GM18505 (cell line): Measurements from ENCODE around the gene MAGI2.

Source experiments
- ATAC-seq: cut with Tn5 transposase; IDR thresholded peaks from one replicate; pipeline ENCODE4 v1.9.1; 2021; ENCODE audit not compliant: unreplicated experiment
- POLR2A ChIP-seq: IDR thresholded peaks from 4 replicates; pipeline ENCODE4 v1.6.1; 2011; ENCODE audit warnings: borderline replicate concordance; ENCODE audit not compliant: insufficient read depth, insufficient read length; ENCODE audit errors: extremely low read depth

Gene MAGI2

DNA sequence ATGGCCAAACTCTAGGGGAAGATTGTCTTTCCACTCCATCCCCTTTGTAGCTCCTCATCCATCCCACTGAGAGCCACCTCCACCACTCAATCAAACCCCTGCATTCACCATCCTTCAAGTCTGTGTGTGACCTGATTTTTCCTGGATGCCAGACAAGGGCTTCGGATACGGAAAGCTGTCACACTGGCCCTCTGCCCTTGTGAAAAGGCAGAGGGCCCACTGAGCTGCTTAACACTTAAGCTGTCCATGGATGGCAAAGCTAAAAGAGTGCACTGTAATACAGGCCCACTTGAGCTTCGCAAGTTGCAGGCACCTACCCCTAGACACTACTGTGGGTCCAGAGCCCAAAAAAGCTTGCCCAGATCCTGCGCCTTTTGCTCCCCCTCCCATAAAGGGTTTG lies 237.2 kb downstream of the MAGI2 start:
- no peak for TF ChIP-seq POLR2A
- no peak for ATAC-seq

GRCh38 chr7:79212334-79212733 lies 241.1 kb downstream of the MAGI2 start:
- ATAC-seq: no peak
- no peak for TF ChIP-seq POLR2A

GRCh38 chr7:79211724-79212123 lies 241.7 kb downstream of the MAGI2 start:
- no peak for ATAC-seq
- no peak for TF ChIP-seq POLR2A

- ATAC-seq: no peak
- TF ChIP-seq POLR2A: no peak
These were observed 253.5 kb downstream of the MAGI2 start for GRCh38 chr7:79199961-79200360.

DNA sequence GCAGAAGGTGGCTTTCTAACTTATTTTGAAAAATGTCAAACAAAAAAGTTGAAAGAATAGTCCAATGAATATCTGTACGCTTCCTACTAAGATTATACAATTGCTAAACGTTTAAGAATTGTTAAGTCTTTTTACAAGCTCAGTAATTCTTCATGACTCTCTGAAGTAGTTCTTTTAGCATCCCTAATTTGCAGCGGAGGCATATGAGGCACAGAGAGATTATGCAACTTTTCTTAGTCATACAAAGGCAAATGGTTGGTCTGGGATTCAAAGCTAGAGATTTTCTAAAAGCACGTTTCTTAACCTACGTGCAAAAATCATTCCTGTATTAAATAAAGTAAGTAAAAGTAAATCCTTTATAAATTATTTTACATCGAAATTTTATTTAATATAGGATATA lies 254.2 kb downstream of the MAGI2 start:
- no peak for ATAC-seq
- no peak for TF ChIP-seq POLR2A

GRCh38 chr7:79185605-79186004 lies 267.9 kb downstream of the MAGI2 start:
- TF ChIP-seq POLR2A: no peak
- ATAC-seq: no peak

GRCh38 chr7:79182283-79182682 lies 271.2 kb downstream of the MAGI2 start:
- TF ChIP-seq POLR2A: no peak
- ATAC-seq: no peak

GRCh38 chr7:79180533-79180932 lies 272.9 kb downstream of the MAGI2 start:
- TF ChIP-seq POLR2A: no peak
- no peak for ATAC-seq

DNA sequence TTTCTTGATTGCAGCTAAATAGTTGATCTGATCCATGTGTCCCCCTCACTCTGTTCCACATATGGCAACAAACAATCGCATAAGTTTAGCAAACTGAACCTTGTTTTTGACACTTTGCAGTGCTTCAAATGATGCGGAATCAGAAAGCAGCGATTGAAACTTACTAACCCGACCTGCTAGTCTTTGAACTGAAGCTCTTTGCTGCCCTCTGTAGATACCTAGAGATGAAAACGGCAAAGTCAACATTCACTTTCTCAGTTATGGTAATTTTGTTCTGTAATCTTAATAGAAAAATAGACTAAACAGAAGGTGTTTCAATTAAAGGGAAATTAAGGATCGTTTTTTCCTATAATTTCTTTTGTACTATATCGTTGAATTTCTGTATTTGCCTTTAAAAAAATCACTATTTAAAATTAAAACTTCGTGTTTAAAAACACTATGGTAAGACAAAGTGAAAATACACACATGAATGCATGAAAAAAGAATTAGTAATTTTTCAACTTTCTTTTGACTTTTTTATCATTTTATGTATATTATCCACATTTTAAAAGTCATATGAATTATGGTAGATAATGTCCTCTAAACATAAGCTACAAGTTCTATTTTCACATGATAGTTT lies 276.5 kb downstream of the MAGI2 start:
- no peak for TF ChIP-seq POLR2A
- ATAC-seq: no peak

DNA sequence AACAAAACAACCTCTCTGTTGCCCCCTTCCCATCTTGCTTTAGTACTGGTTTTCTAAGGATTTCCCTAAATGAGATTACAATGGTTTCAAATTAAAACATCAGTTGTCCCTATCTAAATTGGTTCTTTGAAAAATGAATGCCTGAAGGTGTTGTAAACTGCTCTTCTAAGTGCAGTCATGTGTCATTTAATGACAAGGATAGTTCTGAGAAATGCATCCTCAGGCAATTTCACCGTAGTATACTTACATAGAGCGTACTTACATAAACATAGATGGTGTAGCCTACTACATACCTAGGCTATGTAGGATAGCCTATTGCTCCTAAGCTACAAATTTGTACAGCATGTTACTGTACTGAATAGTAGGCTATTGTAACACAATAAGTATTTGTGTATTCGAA lies 278.1 kb downstream of the MAGI2 start:
- no peak for TF ChIP-seq POLR2A
- no peak for ATAC-seq

- ATAC-seq: no peak
These were observed 288.2 kb downstream of the MAGI2 start for GRCh38 chr7:79165225-79165624.

DNA sequence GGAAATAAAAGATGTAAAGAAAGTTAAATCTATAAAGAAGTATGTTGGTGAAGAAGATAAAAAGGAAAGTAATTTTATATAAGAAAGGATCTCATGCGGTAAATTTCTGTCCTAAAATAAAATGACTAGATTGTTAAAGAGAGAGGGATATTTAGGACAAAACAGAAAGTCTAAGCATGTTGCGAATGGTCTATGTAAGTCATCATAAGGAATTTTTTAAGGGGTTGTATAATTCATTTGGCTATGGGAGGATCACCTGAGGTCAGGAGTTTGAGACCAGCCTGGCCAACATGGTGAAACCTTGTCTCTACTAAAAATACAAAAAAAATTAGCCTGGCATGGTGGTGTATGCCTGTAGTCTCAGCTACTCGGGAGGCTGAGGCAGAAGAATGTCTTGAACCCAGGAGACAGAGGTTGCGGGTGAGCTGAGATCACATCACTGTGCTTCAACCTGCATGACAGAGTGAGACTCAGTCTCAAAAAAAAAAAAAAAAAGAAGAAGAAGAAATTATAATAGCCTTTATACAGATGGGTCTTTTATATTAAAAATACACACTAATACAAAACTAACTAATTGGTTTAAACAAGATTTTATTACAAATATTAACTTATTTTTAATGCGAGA lies 294.3 kb downstream of the MAGI2 start:
- no peak for TF ChIP-seq POLR2A
- ATAC-seq: no peak

More at GRCh38 chr7:79165225-79165624, 288.2 kb downstream of the MAGI2 start:
- TF ChIP-seq POLR2A: no peak

GRCh38 chr7:79157281-79157680 lies 296.2 kb downstream of the MAGI2 start:
- no peak for TF ChIP-seq POLR2A
- no peak for ATAC-seq

DNA sequence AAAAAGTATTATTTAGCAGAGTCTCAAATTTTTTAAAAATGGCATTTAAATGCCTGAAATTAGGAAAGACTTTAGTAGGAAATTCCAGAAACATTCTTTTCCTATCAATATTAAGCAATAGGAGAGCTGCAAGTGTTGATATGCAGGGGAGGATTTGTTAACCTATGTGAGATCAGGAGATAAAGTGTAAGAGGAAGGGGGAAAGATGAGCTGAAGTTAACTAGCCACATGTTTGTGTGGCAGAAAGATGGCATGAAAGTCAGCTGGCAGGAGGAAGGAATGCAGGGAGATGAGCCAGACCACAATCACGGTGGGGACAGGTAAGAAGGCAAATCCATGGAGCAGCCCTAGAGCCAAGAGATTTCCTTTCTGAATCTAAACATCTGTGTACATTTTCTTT lies 303.6 kb downstream of the MAGI2 start:
- ATAC-seq: no peak
- no peak for TF ChIP-seq POLR2A

- TF ChIP-seq POLR2A: no peak
- no peak for ATAC-seq
These were observed 310.8 kb downstream of the MAGI2 start for GRCh38 chr7:79142706-79143105.

- ATAC-seq: no peak
- TF ChIP-seq POLR2A: no peak
These were observed 312.2 kb downstream of the MAGI2 start for GRCh38 chr7:79141252-79141651.

- TF ChIP-seq POLR2A: no peak
- no peak for ATAC-seq
These were observed 315.5 kb downstream of the MAGI2 start for GRCh38 chr7:79137942-79138341.
